ENCODE measurements around the gene IER2.
"Not testable (repeated sequence)": the region's sequence is repeated elsewhere in the genome, so short reads cannot be mapped to it uniquely, and the experiment has no call there.

IER2 gene

DNA sequence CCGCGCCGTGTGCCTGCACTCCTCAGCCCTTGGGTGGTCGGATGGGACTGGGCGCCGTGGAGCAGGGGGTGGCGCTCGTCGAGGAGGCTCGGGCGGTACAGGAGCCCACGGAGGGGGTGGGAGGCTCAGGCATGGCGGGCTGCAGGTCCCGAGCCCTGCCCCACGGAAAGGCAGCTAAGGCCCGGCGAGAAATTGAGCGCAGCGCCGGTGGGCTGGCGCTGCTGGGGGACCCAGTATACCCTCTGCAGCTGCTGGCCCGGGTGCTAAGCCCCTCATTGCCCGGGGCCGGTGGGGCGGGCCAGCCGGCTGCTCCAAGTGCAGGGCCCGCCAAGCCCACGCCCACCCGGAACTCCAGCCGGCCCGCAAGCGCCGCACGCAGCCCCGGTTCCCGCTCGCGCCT, 36.5 kb downstream of the IER2 start:
- H3K79me2 ChIP-seq (ENCODE audit: control insufficient read depth, insufficient read depth, low read length, poor library complexity); H3K4ac ChIP-seq (ENCODE audit: low read depth, low read length); H3K9ac ChIP-seq (ENCODE audit: low read length); H2AK5ac ChIP-seq (ENCODE audit: low read length); H3K27me3 ChIP-seq (ENCODE audit: insufficient read depth, low read length); DNase-seq; H2BK120ac ChIP-seq (ENCODE audit: insufficient read depth, low read length, poor library complexity); H2BK12ac ChIP-seq (ENCODE audit: low read length); H3K9me3 ChIP-seq (ENCODE audit: insufficient read depth, low read depth, low read length); H3K36me3 ChIP-seq (ENCODE audit: control insufficient read depth in 1 of 2, insufficient read depth in 2 of 2, low read length in 2 of 2); H3K4me1 ChIP-seq (ENCODE audit: control insufficient read depth in 1 of 2, insufficient read depth in 2 of 2, low read length in 2 of 2); H4K12ac ChIP-seq (ENCODE audit: low read depth, low read length); H2AFZ ChIP-seq (ENCODE audit: insufficient read depth, low read length, poor library complexity); H3K79me1 ChIP-seq (ENCODE audit: low read length); H2BK5ac ChIP-seq (ENCODE audit: low read depth, low read length, poor library complexity); H3K18ac ChIP-seq (ENCODE audit: low read length); H4K91ac ChIP-seq (ENCODE audit: low read depth, low read length); H3K4me3 ChIP-seq (ENCODE audit: low read depth, low read length); H3K14ac ChIP-seq (ENCODE audit: low read length); H3K27ac ChIP-seq (ENCODE audit: low read depth, low read length); H4K8ac ChIP-seq (ENCODE audit: low read depth, low read length); H3K23ac ChIP-seq (ENCODE audit: low read length); H3K4me2 ChIP-seq (ENCODE audit: low read length): not testable (repeated sequence)
- WGBS (ENCODE audit: extremely low coverage, insufficient coverage, insufficient read length), result no CpG with 5 or more reads among the region's 38 CpGs

DNA sequence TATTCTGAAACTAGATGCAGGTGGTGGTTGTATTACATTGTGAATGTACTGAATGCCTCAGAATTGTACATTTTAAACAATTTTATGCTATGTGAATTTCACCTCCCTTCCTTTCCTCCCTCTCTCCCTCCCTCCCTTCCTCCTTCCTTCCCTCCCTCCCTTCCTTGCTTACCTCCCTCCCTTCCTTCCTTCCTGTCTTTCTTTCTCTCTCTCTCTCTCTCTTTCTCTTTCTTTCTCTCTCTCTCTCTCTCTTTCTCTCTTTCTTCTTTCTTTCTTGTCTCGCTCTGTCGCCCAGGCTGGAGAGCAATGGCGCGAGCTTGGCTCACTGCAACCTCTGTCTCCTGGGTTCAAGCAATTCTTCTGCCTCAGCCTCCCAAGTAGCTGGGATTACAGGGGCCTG, 37.2 kb downstream of the IER2 start:
- Histone ChIP-seq H4K12ac (ENCODE audit: low read depth, low read length) (no peak overlapping the region), H3K4ac (ENCODE audit: low read depth, low read length) (no peak overlapping the region), H4K8ac (ENCODE audit: low read depth, low read length) (no peak overlapping the region), H3K79me2 (ENCODE audit: control insufficient read depth, insufficient read depth, low read length, poor library complexity) (no peaks in the 10 kb centered on the region), H3K23ac (ENCODE audit: low read length) (no peak overlapping the region), H2BK12ac (ENCODE audit: low read length) (no peak overlapping the region), H2BK120ac (ENCODE audit: insufficient read depth, low read length, poor library complexity) (no peak overlapping the region), H3K9me3 (ENCODE audit: insufficient read depth, low read depth, low read length) (no peaks in the 10 kb centered on the region), H3K27me3 (ENCODE audit: insufficient read depth, low read length) (no peaks in the 10 kb centered on the region), H3K4me3 (ENCODE audit: low read depth, low read length) (no peak overlapping the region), H3K9ac (ENCODE audit: low read length) (no peak overlapping the region), H2AK5ac (ENCODE audit: low read length) (no peak overlapping the region), H3K4me2 (ENCODE audit: low read length) (no peak overlapping the region), H3K27ac (ENCODE audit: low read depth, low read length) (no peak overlapping the region), H3K14ac (ENCODE audit: low read length) (no peak overlapping the region), H3K36me3 (ENCODE audit: control insufficient read depth in 1 of 2, insufficient read depth in 2 of 2, low read length in 2 of 2) (no peaks in the 10 kb centered on the region), H4K91ac (ENCODE audit: low read depth, low read length) (no peak overlapping the region), H3K18ac (ENCODE audit: low read length) (no peak overlapping the region), H3K79me1 (ENCODE audit: low read length) (no peaks in the 10 kb centered on the region), H2AFZ (ENCODE audit: insufficient read depth, low read length, poor library complexity) (no peak overlapping the region), H2BK5ac (ENCODE audit: low read depth, low read length, poor library complexity) (no peak overlapping the region), H3K4me1 (ENCODE audit: control insufficient read depth in 1 of 2, insufficient read depth in 2 of 2, low read length in 2 of 2) (no peaks in the 10 kb centered on the region)
- DNase-seq, result no peak
- WGBS (ENCODE audit: extremely low coverage, insufficient coverage, insufficient read length), result no CpG with 5 or more reads among the region's 4 CpGs

DNA sequence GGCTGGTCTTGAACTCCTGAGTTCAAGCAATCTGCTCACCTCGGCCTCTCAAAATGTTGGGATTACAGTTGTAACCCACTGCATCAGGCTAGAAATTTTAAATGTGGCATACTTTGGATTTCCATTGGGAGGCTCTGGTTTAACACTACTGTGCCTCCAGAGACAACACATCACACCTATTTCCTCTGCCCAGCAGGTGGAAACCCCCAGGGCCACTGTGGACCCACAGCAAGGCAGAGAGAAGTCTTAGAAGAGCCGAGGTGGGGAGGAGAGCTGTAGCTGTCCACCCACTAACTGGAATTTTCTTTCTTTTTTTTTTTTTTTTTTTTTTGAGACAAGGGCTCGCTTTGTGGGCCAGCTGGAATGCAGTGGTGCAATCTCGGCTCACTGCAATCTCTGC, 39.4 kb downstream of the IER2 start:
- no CpG with 5 or more reads among the region's 4 CpGs for WGBS (ENCODE audit: extremely low coverage, insufficient coverage, insufficient read length)
- Histone ChIP-seq H3K18ac (ENCODE audit: low read length) (no peak overlapping the region), H2BK5ac (ENCODE audit: low read depth, low read length, poor library complexity) (no peak overlapping the region), H2AK5ac (ENCODE audit: low read length) (no peak overlapping the region), H2BK120ac (ENCODE audit: insufficient read depth, low read length, poor library complexity) (no peak overlapping the region), H3K14ac (ENCODE audit: low read length) (no peak overlapping the region), H4K8ac (ENCODE audit: low read depth, low read length) (no peak overlapping the region), H4K12ac (ENCODE audit: low read depth, low read length) (no peak overlapping the region), H3K79me2 (ENCODE audit: control insufficient read depth, insufficient read depth, low read length, poor library complexity) (no peaks in the 10 kb centered on the region), H3K79me1 (ENCODE audit: low read length) (no peaks in the 10 kb centered on the region), H3K4me2 (ENCODE audit: low read length) (no peak overlapping the region), H3K9ac (ENCODE audit: low read length) (no peak overlapping the region), H3K4me1 (ENCODE audit: control insufficient read depth in 1 of 2, insufficient read depth in 2 of 2, low read length in 2 of 2) (no peaks in the 10 kb centered on the region), H3K27me3 (ENCODE audit: insufficient read depth, low read length) (no peaks in the 10 kb centered on the region), H3K4me3 (ENCODE audit: low read depth, low read length) (no peak overlapping the region), H4K91ac (ENCODE audit: low read depth, low read length) (no peak overlapping the region), H3K9me3 (ENCODE audit: insufficient read depth, low read depth, low read length) (peaks cover 2% of the 10 kb centered on the region), H3K36me3 (ENCODE audit: control insufficient read depth in 1 of 2, insufficient read depth in 2 of 2, low read length in 2 of 2) (no peaks in the 10 kb centered on the region), H3K23ac (ENCODE audit: low read length) (no peak overlapping the region), H3K4ac (ENCODE audit: low read depth, low read length) (no peak overlapping the region), H2AFZ (ENCODE audit: insufficient read depth, low read length, poor library complexity) (no peak overlapping the region), H2BK12ac (ENCODE audit: low read length) (no peak overlapping the region), H3K27ac (ENCODE audit: low read depth, low read length) (no peak overlapping the region)
- peak in 1 of 2 donors; percentile 11 for DNase-seq

DNA sequence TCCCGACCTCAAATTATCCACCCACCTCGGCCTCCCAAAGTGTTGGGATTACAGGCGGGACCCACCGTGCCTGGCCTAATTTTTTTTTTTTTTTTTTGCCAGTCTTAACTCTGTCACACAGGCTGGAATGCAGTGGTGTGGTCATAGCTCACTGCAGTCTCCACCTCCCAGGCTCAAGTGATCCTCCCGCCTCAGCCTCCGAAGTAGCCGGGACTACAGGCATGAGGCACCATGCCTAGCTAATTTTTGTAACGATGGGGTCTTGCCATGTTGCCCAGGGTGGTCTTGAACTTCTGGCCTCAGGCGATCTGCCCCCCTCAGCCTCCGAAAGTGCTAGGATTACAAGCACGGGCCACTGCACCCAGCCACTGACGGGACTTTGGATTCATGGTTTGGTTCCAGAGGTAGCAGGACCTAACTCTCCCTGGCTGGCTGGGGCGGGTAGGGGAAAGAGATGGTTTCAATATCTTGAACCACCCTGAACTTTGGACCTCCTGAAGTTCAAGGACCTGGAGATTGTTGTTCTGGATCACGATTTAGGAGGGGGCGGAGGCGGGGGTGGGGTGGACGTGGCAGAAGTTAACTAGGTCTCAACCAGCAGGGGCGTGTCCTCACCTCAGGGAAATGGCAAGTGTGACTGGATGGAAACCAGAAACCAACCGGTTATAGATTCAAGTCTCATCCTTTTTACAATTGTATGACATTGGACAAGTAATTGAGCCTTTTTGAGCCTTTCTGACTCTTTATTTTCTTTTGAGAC, 40.8 kb downstream of the IER2 start:
- peak in 1 of 2 donors; percentile 34 for DNase-seq
- Histone ChIP-seq H3K9me3 (ENCODE audit: insufficient read depth, low read depth, low read length) (peaks cover 2% of the 10 kb centered on the region), H3K27me3 (ENCODE audit: insufficient read depth, low read length) (no peaks in the 10 kb centered on the region), H3K79me2 (ENCODE audit: control insufficient read depth, insufficient read depth, low read length, poor library complexity) (no peaks in the 10 kb centered on the region), H3K4me3 (ENCODE audit: low read depth, low read length) (no peak overlapping the region), H4K8ac (ENCODE audit: low read depth, low read length) (no peak overlapping the region), H3K9ac (ENCODE audit: low read length) (no peak overlapping the region), H3K23ac (ENCODE audit: low read length) (no peak overlapping the region), H4K91ac (ENCODE audit: low read depth, low read length) (no peak overlapping the region), H2BK120ac (ENCODE audit: insufficient read depth, low read length, poor library complexity) (no peak overlapping the region), H2BK12ac (ENCODE audit: low read length) (no peak overlapping the region), H4K12ac (ENCODE audit: low read depth, low read length) (no peak overlapping the region), H3K18ac (ENCODE audit: low read length) (no peak overlapping the region), H3K14ac (ENCODE audit: low read length) (peak overlapping the region; percentile 20), H2BK5ac (ENCODE audit: low read depth, low read length, poor library complexity) (no peak overlapping the region), H2AK5ac (ENCODE audit: low read length) (no peak overlapping the region), H3K27ac (ENCODE audit: low read depth, low read length) (no peak overlapping the region), H3K36me3 (ENCODE audit: control insufficient read depth in 1 of 2, insufficient read depth in 2 of 2, low read length in 2 of 2) (no peaks in the 10 kb centered on the region), H3K79me1 (ENCODE audit: low read length) (no peaks in the 10 kb centered on the region), H3K4me2 (ENCODE audit: low read length) (no peak overlapping the region), H3K4me1 (ENCODE audit: control insufficient read depth in 1 of 2, insufficient read depth in 2 of 2, low read length in 2 of 2) (no peaks in the 10 kb centered on the region), H3K4ac (ENCODE audit: low read depth, low read length) (no peak overlapping the region), H2AFZ (ENCODE audit: insufficient read depth, low read length, poor library complexity) (no peak overlapping the region)
- no CpG with 5 or more reads among the region's 19 CpGs for WGBS (ENCODE audit: extremely low coverage, insufficient coverage, insufficient read length)

Data from trophoblast cell (in vitro differentiated cells and primary cell).